HG03571 (cell line): ENCODE measurements around the gene ST14.
"Not testable (repeated sequence)": the region's sequence is repeated elsewhere in the genome, so short reads cannot be mapped to it uniquely, and the experiment has no call there.

Source experiments
- ATAC-seq: cut with Tn5 transposase; IDR thresholded peaks from one replicate; pipeline ENCODE4 v1.9.1; 2021; ENCODE audit not compliant: unreplicated experiment

The ST14 gene

DNA sequence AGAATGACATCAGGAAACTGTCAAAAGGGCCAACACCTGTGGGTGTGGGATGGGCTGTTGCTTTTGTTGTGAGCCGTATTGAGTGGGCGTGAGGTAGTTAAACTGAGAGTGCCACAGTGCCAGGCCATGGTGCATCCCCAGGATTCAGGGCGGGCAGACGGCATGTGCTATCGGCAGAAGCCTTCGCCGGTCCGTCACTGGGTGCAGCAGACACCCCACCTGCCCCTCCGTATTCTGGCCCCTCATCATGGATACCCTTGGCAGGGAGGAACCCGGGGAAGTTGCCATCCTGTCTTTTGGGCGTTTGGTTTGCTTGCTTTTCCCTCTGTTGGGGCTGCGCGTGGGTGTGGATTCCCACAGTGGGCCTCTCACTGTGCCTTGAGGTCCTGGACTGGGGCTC, 27.5 kb downstream of the ST14 start:
- no peak for ATAC-seq

DNA sequence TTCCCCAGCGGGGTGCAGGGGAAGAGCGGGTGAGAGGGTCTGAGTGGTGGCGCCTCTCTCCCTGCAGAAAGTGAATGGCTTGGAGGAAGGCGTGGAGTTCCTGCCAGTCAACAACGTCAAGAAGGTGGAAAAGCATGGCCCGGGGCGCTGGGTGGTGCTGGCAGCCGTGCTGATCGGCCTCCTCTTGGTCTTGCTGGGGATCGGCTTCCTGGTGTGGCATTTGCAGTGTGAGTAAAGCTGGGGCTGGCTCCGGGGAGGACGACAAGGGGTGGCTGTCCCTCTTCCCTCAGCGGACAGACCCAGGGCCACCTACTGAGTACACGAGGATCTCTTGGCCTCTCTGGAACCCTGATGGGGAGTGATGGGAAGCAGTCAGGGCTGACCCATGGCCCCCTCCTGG, 28.5 kb downstream of the ST14 start:
- ATAC-seq = no peak

DNA sequence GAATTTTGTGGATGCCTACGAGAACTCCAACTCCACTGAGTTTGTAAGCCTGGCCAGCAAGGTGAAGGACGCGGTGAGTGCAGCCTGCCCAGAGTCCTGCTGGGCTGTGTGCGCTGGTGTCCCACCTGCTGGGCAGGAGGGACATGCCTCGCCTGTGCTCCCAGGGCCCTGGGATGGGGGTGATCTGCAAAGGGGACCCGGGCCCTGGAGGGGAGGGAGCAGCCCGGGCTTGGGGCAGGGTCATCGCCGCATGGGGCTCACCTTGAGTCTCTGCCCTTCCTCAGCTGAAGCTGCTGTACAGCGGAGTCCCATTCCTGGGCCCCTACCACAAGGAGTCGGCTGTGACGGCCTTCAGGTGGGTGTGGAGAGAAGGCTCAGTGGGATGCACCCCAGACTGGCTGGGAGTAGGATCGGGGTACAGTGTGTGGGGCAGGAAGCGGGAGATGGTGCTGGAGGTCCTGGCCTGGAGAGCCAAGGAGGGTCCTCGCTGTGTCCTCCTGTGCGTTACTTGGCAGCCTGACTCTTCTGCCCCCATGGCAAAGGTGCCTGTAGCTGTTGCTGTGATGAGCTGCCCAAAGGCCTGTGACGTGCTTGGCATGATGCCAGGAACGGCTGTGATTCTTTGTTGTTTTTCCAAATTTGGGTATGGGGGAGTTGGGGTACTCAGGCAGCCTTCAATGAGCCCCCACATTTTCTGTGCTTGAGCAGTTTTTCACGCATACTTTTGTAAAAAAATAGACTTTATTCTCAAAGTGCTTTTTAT, 29.2 kb downstream of the ST14 start:
- no peak for ATAC-seq

DNA sequence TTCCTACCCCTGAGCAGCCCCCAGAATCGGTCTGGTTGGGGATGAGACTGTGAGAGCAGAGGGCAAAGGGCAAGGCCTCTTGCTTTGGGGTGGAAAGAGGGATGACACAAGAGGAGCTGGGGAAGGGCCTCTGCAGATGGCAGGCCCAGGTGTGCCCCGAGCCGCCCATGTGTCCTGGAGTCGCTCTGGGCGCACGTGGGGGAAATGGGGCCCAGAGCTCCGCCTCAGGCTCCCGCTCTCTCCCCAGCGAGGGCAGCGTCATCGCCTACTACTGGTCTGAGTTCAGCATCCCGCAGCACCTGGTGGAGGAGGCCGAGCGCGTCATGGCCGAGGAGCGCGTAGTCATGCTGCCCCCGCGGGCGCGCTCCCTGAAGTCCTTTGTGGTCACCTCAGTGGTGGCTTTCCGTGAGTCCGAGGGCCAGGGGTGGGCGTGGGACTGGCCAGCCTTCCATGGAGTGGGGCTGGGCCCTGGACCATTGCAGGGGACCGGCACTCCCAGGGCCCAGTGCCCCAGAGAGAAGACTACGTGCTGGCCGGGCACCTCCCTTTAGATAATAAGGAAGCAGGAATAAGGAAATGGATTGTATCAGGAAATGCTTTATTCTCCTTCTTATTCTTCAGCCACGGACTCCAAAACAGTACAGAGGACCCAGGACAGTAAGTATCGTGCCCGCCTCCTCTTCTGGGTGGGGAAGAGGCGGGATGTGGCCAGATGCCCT, 30.1 kb downstream of the ST14 start:
- ATAC-seq = no peak

DNA sequence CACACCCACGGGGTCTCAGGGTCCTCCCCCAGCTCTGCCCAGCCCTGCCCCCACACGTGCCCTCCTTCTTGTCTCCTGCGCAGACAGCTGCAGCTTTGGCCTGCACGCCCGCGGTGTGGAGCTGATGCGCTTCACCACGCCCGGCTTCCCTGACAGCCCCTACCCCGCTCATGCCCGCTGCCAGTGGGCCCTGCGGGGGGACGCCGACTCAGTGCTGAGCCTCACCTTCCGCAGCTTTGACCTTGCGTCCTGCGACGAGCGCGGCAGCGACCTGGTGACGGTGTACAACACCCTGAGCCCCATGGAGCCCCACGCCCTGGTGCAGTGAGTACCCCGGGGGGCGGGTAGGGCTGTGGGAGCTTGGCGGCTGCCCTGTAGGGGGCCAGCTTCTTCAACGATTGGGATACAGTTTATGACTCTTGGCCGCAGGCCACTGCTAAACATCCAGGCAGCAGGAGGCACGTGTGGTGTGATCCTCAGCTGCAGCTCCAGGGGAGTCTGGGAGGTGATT, 30.8 kb downstream of the ST14 start:
- no peak for ATAC-seq

DNA sequence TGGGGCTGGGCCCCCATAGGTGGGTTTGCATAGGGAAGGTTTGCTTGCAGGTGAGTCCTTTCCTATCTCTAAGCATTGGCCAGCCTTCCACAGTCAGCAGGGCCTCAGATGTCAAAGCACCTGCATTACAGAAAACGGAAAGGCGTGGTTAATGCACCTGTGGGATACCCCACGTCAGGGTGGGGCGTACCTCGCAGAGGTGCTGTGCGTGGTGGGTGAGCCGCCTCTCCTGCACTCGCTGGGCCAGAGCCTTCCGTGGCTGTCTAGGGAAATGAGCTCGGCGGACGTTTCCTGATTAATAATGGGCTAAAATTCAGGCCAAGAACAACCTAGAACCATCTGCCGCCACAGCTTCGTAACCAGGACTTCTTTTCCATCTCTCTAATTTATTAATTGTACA, 32.3 kb downstream of the ST14 start:
- no peak for ATAC-seq

DNA sequence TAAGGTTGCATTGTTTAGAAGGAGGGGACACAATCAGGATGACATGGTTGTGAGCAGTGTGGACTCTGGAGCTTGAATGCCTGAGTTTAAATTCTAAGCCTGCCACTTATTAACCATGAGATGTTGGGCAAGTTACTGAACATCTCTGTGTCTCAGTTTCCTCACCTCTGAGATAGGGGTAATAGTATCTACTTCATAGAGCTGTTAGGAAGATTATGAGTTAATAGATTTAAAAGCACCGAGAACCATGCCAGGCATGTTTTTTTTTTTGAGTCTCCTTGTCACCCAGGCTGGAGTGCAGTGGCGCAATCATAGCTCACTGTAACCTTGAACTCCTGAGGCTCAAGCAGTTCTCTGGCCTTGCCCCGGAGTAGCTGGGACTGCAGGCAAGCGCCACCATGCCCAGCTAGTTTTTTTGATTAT, 33.3 kb downstream of the ST14 start:
- no peak for ATAC-seq

DNA sequence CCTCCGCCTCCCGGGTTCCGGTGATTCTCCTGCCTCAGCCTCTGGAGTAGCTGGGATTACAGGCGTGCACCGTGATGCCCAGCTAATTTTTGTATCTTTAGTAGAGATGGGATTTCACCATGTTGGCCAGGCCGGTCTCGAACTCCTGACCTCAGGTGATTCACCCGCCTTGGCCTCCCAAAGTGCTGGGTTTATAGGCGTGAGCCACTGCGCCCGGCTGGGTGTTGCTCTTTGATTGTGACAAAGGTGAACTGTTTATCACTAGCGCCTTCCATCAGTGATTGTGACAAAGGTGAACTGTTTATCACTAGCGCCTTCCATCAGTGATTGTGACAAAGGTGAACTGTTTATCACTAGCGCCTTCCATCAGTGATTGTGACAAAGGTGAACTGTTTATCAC, 34.0 kb downstream of the ST14 start:
- not testable (repeated sequence) for ATAC-seq

DNA sequence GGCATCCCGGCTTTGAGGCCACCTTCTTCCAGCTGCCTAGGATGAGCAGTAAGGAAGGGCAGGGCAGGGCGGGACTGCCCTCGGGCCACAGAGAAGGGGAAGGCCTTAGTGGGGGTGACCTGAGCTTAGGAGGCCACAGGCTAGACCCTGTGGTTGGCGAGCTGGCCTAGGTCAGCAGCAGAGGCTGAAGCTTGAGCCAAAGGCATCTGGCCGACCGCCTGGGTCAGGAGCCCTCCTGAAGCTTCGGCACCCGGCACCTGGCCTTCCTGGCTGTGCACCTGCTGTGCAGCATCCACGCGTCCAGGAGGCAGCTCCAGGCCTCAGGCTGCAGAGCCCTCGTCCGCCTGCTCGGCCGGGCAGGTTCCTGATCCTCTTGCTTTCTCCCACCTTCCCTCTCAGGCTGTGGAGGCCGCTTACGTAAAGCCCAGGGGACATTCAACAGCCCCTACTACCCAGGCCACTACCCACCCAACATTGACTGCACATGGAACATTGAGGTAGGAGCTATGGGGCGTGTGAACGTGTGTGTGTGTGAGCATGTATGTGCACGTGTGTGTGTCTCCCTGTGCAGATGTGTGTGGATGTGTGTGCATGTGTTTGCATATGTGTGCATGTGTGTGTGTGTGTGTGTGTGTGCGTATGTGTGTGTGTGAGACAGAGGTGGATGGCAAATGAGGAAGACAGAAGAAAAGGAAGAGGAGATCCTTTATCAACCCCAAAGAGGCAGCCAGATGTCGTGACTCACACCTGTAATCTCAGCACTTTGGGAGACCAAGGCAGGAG, 34.9 kb downstream of the ST14 start:
- ATAC-seq = no peak

DNA sequence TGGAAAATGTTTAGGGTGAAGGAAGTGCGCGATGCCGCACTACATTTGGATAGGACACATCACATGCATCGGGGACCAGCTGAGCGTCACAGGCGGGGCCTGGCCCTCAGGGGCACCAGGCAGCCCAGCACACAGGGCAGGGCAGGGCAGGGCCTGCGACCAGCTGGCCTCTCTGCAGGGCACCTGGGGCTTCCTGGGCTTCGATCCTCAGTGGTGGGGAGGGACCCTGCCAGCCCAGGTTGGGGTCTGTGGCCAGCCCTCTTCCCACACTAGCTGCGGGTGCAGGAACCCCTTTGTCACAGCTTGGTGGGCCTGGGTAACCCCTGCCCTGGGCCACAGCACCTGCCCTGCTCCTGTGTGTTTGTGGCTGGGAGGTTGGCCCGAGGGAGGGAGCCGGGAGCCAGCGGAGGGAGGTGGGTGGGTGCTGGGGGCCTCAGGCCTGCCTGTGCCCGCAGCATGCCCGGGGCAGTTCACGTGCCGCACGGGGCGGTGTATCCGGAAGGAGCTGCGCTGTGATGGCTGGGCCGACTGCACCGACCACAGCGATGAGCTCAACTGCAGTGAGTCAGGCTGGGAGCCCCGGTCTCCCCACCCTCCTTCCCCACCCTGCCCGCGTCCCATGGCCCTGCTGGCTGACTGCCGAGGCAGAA, 37.9 kb downstream of the ST14 start:
- ATAC-seq = no peak

DNA sequence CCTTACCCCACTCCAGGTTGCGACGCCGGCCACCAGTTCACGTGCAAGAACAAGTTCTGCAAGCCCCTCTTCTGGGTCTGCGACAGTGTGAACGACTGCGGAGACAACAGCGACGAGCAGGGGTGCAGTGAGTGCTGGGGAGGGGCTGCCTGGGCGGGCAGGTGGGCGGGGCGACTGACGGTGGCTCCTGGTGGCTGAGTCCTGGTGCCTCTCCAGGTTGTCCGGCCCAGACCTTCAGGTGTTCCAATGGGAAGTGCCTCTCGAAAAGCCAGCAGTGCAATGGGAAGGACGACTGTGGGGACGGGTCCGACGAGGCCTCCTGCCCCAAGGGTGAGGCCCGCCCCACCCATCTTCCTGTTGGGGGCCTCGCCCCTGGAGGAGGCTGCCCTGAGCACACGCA, 38.7 kb downstream of the ST14 start:
- no peak for ATAC-seq

DNA sequence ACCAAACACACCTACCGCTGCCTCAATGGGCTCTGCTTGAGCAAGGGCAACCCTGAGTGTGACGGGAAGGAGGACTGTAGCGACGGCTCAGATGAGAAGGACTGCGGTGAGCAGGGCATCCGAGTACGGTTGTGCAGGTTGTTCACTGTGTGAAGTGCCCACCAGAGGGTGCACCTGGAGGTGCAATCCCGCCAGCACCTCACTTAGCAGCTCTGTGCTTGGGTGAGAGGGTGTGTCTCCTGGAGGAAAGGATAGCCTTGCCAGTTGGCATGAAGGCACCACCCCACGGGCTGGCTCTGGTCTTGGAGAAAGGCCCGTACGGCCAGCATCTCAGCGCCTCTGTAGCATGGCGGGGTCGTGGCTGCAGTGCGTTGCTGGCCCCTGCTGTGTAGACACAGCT, 39.4 kb downstream of the ST14 start:
- ATAC-seq = no peak

DNA sequence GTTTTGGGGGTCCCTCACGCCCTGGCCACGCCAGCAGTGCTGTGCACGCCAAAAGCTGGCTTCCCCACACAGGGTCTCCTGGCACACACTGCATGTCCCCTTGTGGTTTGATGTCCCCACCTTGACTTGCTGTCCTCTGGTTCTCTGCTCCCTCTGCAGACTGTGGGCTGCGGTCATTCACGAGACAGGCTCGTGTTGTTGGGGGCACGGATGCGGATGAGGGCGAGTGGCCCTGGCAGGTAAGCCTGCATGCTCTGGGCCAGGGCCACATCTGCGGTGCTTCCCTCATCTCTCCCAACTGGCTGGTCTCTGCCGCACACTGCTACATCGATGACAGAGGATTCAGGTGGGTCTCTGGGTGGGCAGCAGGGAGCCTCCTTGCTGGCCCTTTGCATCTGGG, 40.2 kb downstream of the ST14 start:
- ATAC-seq = no peak

DNA sequence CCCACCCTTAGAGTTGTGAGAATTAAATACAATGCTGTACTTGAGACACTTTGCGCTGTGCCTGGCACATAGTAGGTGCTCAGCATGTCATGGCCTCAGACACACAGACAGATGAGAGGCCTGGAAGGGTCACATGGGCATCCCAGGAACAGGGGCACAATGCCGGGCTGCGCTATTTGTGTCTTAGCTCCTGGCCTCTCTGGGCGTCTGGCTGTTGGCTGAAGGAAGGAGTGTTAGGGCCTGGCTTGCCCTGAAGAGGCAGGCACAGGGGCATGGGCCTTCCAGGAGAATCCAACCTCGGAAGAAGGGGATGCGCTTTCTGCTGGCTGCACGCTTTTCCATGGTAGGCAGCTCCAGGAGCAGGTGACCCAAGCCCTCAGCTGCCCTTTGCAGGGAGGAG, 41.4 kb downstream of the ST14 start:
- ATAC-seq = no peak

DNA sequence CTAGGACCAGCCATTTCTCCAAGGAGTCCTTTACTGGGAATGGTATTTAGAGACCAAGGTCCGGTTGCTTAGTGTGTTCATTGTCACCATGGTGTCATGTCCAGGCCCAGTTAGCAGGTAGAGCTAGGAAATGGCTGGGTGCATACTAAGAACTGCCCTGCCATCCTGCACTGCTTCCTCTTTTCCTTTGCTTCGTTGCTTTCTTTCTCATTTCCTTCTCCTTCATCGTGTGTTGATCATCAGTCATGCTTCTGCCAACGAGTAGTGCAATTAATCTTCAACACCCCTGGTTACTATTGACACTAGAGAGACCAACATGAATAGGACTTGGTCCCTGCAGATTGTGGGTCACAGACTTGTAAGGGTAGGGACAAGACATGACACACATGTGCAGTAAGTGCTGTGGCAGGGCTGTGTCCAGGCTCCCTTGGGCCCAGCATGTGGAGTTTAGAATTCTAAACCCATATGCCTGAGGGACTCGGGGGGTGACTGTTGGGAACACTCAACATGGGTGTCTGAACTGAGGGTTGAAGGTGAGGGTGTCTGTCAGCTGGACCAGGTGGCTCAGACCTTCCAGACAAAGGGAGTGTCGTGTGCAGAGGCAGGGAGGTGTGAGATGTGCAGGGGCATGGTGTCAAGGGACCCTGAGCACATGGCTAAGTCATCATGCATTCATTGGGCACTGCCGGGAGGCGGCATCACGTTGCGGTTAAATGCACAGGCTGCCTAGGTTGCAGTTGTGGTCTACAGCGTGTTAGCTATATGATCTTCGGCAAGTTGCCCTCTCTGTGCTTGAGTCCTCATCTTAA, 42.6 kb downstream of the ST14 start:
- no peak for ATAC-seq

DNA sequence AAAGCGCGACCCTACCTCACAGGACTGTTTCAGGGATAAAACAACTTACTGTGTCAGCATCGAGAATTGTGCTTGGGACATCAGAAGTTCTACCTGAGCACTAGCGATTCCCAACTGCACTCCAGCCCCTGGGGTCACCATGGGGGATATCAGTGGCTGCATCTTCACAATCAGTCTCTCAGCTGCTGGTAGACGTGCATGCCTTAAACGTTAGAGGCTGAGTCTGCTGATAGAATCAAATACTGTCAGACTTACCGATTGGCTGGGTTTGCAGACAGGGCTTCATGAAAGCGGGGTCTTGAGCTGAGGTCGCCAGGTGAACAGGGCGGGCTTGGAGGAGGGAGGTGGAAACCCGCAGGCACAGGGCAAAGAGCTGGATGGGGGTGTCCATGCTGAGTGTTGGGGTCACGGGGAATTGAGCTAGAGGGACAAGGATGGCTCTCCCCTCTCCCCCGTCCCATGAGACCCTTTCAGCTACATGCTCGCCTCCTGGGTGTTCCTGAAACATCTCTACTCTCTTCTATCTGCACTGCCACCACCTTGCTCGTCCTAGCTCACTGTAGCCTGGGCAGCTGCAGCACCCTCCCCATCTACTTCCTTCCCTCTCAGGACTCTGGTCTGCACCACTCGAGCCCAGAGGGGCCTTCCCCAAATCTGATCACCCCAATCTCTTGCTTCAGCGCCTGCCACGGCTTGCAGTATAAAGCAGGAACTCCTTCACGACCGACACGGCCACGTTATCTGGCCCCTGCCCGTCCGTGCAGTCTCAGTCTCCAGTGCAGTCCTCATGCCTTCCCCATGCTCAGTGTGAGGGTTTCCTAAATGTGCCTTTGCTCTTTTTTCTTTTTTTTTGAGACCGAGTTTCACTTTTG, 43.5 kb downstream of the ST14 start:
- no peak for ATAC-seq

DNA sequence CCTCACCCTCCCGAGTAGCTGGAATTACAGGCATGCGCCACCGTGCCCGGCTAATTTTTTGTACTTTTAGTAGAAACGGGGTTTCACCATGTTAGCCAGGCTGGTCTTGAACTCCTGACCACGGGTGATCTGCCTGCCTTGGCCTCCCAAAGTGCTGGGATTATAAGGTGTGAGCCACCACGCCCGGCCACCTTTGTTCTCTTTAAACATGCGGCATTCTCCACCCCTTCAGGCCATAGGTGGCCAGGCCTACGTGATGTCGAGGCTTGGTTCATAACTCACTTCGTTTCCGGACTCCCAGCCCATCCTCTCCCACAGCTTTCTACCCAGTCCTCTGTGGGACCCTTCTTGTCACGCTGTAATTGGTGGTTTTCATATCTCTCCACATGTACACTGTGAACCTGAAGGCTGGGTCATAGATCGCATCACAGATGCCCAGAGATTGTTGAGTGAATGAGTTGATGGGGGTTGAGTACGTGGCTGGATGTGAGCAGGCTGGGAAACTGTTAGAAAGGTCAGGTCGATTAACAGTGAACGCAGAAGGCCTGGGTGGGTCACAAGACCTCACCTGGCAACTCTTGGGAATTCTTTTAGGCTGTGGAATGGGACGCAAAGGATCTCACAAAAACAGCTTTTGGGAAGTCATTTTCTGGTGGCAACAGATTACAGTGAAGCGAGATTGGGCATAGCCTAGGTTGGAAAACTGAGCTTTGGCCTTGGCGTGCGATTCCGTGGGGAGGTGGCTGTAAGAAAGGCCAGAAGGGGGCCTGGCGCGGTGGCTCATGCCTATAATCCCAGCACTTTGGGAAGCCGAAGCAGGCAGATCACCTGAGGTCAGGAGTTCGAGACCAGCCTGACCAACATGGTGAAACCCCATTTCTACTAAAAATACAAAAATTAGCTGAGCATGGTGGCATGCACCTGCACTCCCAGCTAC, 44.5 kb downstream of the ST14 start:
- no peak for ATAC-seq

DNA sequence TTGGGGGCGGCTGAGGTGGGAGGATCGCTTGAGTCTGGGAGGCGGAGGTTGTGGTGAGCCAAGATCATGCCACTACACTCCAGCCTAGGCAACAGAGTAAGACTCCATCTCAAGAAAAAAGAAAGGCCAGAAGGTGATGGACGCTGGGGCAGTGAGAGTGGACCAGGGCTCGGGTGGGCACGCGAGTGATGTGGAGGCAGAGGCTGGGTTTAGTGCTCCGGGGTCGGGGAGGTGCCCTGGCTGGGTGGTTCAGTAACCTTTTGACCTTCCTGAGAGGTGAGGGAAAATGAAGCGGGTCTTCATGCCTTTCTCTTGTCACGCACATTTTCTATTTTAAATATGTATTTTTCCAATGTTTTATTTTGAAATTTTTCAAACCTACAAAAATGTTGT, 45.1 kb downstream of the ST14 start:
- ATAC-seq = no peak
